BE2C (cell line): ENCODE data around the gene BZW2.

Experiments
- DNase-seq: peaks from one replicate; pipeline ENCODE4 v3.0.0-alpha.2; 2020
- H3K27me3 ChIP-seq: fragments of 250-450 bp; sonication (Bioruptor Pico); 2 replicates; pipeline ENCODE4 v1.5.1; 2020; ENCODE audit warnings: mild to moderate bottlenecking
- H3K36me3 ChIP-seq: fragments of 250-450 bp; sonication (Bioruptor Pico); 2 replicates; pipeline ENCODE4 v1.5.1; 2020; ENCODE audit warnings: mild to moderate bottlenecking
- H3K4me1 ChIP-seq: fragments of 250-450 bp; sonication (Bioruptor Pico); 2 replicates; pipeline ENCODE4 v1.5.1; 2020
- H3K4me3 ChIP-seq: 2 replicates; pipeline ENCODE4 v1.5.1; 2011; ENCODE audit warnings: low read depth, low read length
- H3K9me3 ChIP-seq: fragments of 250-450 bp; sonication (Bioruptor Pico); 2 replicates; pipeline ENCODE4 v1.5.1; 2020
- TF ChIP-seq, protein P1 (sequence below): IDR thresholded peaks from 2 replicates; pipeline ENCODE4 v1.5.1; 2012; ENCODE audit warnings: mild to moderate bottlenecking, low read depth, low read length

The BZW2 gene

DNA sequence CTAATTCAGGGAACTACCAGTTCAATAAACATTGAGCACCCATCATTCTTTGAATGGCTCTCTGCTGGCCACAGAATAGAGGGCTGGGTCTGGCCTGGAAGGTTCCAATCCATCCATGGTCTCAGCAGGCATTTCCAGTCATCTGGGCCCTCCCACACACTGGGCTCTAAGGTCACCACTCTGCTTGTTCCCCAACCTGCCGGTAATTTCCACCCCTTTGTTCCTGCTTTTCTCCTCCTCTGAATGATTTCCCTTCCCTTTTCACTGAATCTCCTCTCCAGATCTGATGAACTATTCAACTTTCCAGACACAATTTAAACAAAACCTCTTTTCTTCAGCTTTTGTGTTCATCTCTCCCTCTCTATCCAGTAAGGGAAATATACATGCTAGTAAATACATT lies 2.6 kb downstream of the BZW2 start:
- H3K27me3 ChIP-seq, result no peaks in the 10 kb centered on the region
- H3K4me1 ChIP-seq, result peaks cover 3% of the 10 kb centered on the region; the same call in 1 of the 2 replicates
- peak overlapping the region; percentile 95 for H3K4me3 ChIP-seq
- peaks cover 10% of the 10 kb centered on the region for H3K36me3 ChIP-seq
- no peak for DNase-seq
- H3K9me3 ChIP-seq, result no peaks in the 10 kb centered on the region
- TF ChIP-seq, protein P1, sequence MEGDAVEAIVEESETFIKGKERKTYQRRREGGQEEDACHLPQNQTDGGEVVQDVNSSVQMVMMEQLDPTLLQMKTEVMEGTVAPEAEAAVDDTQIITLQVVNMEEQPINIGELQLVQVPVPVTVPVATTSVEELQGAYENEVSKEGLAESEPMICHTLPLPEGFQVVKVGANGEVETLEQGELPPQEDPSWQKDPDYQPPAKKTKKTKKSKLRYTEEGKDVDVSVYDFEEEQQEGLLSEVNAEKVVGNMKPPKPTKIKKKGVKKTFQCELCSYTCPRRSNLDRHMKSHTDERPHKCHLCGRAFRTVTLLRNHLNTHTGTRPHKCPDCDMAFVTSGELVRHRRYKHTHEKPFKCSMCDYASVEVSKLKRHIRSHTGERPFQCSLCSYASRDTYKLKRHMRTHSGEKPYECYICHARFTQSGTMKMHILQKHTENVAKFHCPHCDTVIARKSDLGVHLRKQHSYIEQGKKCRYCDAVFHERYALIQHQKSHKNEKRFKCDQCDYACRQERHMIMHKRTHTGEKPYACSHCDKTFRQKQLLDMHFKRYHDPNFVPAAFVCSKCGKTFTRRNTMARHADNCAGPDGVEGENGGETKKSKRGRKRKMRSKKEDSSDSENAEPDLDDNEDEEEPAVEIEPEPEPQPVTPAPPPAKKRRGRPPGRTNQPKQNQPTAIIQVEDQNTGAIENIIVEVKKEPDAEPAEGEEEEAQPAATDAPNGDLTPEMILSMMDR, result no peak

DNA sequence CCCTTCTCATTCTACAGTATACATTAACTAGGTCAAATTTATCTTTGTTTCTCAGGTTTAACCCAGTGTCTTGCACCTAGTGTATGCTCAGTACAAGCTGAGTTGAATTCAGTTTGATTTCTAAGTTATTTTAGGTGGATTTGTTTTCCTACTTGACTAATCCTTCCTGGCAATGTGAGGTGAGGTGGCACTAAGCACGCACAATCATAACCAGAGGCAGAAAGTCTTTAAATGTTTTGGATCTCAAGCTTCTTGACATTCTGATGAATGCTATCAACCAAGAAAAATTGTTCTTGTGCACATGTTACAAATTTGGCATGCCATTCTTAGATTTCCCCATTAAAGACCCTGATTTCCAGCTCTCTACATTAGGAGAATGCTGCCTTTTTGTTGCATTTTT lies 3.2 kb downstream of the BZW2 start:
- Histone ChIP-seq H3K9me3 (no peaks in the 10 kb centered on the region), H3K4me3 (no peak overlapping the region; the same call in 1 of the 2 replicates), H3K27me3 (no peaks in the 10 kb centered on the region), H3K36me3 (peaks cover 10% of the 10 kb centered on the region), H3K4me1 (peaks cover 3% of the 10 kb centered on the region; the same call in 1 of the 2 replicates)
- TF ChIP-seq, protein P1, result no peak
- no peak for DNase-seq

DNA sequence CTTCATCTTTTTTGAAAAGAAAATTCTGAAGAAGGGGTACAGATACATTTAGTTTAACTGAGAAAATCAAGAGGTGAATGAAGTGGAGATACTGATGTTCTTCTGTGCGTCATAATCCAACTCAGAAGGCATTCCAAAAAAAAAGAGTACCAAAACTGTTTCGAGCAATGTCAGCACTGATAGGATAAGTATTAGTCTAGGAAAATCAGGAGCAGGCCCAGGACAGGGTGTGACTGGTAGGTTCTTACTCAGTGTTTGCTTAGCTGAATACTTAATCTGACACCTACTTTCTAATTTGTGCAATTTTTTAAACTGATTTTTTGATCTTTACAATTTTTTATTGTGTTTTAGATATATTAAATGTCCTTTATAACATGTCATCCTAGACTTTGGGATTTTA lies 4.3 kb downstream of the BZW2 start:
- Histone ChIP-seq H3K27me3 (no peaks in the 10 kb centered on the region), H3K4me3 (no peak overlapping the region), H3K4me1 (peaks cover 3% of the 10 kb centered on the region), H3K36me3 (peaks cover 10% of the 10 kb centered on the region), H3K9me3 (no peaks in the 10 kb centered on the region)
- DNase-seq, result no peak
- TF ChIP-seq, protein P1, result no peak

DNA sequence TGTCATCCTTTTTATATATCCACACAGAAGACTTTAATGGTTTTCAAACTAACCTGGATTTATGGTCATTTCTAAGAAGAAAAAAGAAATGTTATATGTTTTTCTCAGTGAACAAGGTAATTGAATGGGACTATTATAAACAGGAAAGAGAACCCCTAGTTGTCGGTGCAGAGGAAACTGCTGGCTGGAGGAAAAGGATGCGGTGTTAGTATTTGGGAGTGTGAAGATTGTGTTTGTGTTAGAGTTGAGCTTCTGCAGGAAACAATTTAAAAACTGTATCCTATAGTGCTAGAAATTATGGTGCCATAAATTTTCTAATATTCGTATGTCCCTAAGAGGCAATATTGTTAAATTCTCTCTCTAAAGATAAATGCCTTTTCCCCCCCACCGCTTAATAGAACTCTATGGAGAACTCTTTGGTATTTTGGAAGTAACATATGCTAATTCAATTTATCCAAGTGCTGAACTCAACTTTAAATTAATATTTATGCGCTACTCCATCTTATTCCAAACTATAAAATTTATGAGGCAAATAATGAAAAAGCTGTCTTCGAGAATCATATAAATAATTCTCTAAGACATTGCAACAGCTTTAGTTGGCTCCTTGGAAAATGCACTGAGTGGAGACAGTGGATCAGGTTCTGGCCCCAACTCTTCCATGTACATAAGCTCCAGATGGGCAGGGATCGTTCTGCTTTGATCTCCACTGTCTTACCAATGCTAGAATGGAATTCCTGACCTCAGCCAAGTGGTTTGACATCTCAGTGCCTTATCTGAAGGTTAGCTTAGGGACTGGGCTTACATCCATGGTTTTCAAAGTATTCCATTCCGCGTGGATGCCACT lies 5.6 kb downstream of the BZW2 start:
- no peaks in the 10 kb centered on the region for H3K9me3 ChIP-seq
- no peaks in the 10 kb centered on the region for H3K27me3 ChIP-seq
- TF ChIP-seq, protein P1, result no peak
- DNase-seq, result no peak
- peaks cover 10% of the 10 kb centered on the region for H3K36me3 ChIP-seq
- peaks cover 3% of the 10 kb centered on the region for H3K4me1 ChIP-seq
- no peak overlapping the region for H3K4me3 ChIP-seq

DNA sequence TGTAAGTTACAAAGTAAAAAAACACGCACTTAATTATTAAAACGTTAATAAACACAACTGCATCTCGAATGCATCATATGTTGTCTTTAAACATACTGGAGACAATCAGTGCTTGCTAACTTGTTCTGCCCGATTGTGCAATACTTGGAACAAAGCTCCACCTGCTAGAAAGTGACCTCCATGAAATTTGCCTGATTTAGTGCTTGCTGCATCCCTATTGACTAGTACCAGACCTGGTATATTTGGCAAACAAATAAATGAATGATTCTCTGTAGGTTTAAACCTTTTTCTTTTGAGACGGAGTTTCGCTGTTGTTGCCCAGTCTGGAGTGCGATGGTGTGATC lies 6.2 kb downstream of the BZW2 start:
- TF ChIP-seq, protein P1, result no peak
- Histone ChIP-seq H3K4me1 (peaks cover 3% of the 10 kb centered on the region), H3K4me3 (no peak overlapping the region), H3K27me3 (no peaks in the 10 kb centered on the region), H3K36me3 (peaks cover 10% of the 10 kb centered on the region), H3K9me3 (no peaks in the 10 kb centered on the region)
- no peak for DNase-seq

DNA sequence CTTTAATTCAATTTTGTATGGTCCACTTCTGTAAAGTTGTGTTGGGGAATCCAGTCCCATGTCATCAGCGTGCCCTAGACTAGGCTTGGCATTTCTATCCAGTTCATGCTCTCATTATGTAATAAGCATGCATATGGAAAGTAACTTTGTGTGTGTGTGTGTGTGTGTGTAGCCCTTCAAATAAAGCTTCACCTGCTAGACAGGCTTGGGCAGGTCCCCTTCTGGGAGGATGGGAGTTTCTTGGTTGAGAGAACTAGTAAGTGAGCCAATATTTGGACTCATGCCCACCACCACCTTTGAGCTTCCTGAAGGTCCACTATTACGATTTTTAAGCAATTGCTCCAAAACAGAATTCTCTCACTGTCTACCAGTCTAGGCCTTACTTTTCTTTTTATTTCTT lies 6.9 kb downstream of the BZW2 start:
- no peaks in the 10 kb centered on the region for H3K27me3 ChIP-seq
- peaks cover 14% of the 10 kb centered on the region for H3K36me3 ChIP-seq
- DNase-seq, result no peak
- no peak overlapping the region for H3K4me3 ChIP-seq
- H3K9me3 ChIP-seq, result no peaks in the 10 kb centered on the region
- TF ChIP-seq, protein P1, result no peak
- peaks cover 8% of the 10 kb centered on the region for H3K4me1 ChIP-seq
